OCI-LY1 (cell line): Measurements from ENCODE around the gene RWDD3.

Source experiments
- H2AFZ ChIP-seq: fragments of 200-600 bp; sonication (generic), shearing (Covaris generic); 2 replicates; pipeline ENCODE4 v1.6.0; 2014; ENCODE audit warnings: antibody characterized with exemption, mild to moderate bottlenecking, low read length
- H3F3A ChIP-seq: fragments of 200-600 bp; sonication (generic), shearing (Covaris generic); 2 replicates; pipeline ENCODE4 v1.6.0; 2014; ENCODE audit warnings: mild to moderate bottlenecking, antibody characterized with exemption, low read length, moderate library complexity; ENCODE audit not compliant: insufficient read depth
- H3K27ac ChIP-seq: fragments of 200-600 bp; sonication (generic); 2 replicates; pipeline ENCODE4 v1.5.1; 2014; ENCODE audit warnings: low read length, mixed run types, mild to moderate bottlenecking, low read depth; ENCODE audit not compliant: poor library complexity, severe bottlenecking
- H3K27me3 ChIP-seq: fragments of 200-600 bp; sonication (generic); 2 replicates; pipeline ENCODE4 v1.6.0; 2014; ENCODE audit warnings: antibody characterized with exemption, mild to moderate bottlenecking, low read length, moderate library complexity; ENCODE audit not compliant: insufficient read depth
- H3K36me3 ChIP-seq: fragments of 200-600 bp; sonication (generic); 2 replicates; pipeline ENCODE4 v1.6.1; 2014; ENCODE audit warnings: mild to moderate bottlenecking, antibody characterized with exemption, low read length, moderate library complexity, mixed read lengths; ENCODE audit not compliant: insufficient read depth
- H3K4me1 ChIP-seq: fragments of 200-600 bp; sonication (generic); 2 replicates; pipeline ENCODE4 v1.5.1; 2014; ENCODE audit warnings: mild to moderate bottlenecking, low read length, moderate library complexity; ENCODE audit not compliant: insufficient read depth, severe bottlenecking
- H3K4me2 ChIP-seq: fragments of 200-600 bp; sonication (generic), shearing (Covaris generic); 2 replicates; pipeline ENCODE4 v1.6.1; 2014; ENCODE audit warnings: low read length
- H3K4me3 ChIP-seq: fragments of 200-600 bp; sonication (generic); 2 replicates; pipeline ENCODE4 v1.5.1; 2014; ENCODE audit warnings: low read length, low read depth, mild to moderate bottlenecking, mixed read lengths; ENCODE audit not compliant: poor library complexity, severe bottlenecking
- H3K79me2 ChIP-seq: fragments of 200-600 bp; shearing (Covaris generic); 2 replicates; pipeline ENCODE4 v1.6.1; 2016; ENCODE audit warnings: mixed run types, low read length, mixed read lengths; ENCODE audit not compliant: insufficient read depth
- H3K9ac ChIP-seq: fragments of 200-600 bp; sonication (generic), shearing (Covaris generic); 2 replicates; pipeline ENCODE4 v1.6.1; 2014; ENCODE audit warnings: mild to moderate bottlenecking, low read length, mixed read lengths
- H3K9me2 ChIP-seq: fragments of 200-600 bp; sonication (generic), shearing (Covaris generic); 2 replicates; pipeline ENCODE4 v1.6.1; 2014; ENCODE audit warnings: low read depth, mild to moderate bottlenecking, low read length, mixed read lengths
- H3K9me3 ChIP-seq: fragments of 200-600 bp; shearing (Covaris generic); 2 replicates; pipeline ENCODE4 v1.6.1; 2014; ENCODE audit warnings: low read length, mixed read lengths
- H4K20me1 ChIP-seq: fragments of 200-600 bp; sonication (generic), shearing (Covaris generic); 2 replicates; pipeline ENCODE4 v1.6.0; 2016; ENCODE audit warnings: mild to moderate bottlenecking, low read length; ENCODE audit not compliant: insufficient read depth
- CTCF ChIP-seq: fragments of 200-600 bp; sonication (generic), shearing (Covaris generic); IDR thresholded peaks from 2 replicates; pipeline ENCODE4 v1.5.1; 2017; ENCODE audit warnings: mild to moderate bottlenecking, antibody characterized with exemption, low read length, moderate library complexity, mixed read lengths
- EZH2 ChIP-seq: fragments of 200-600 bp; sonication (generic), shearing (Covaris generic); IDR thresholded peaks from 2 replicates; pipeline ENCODE4 v1.8.0; 2017; ENCODE audit warnings: borderline replicate concordance, mixed run types, mild to moderate bottlenecking, antibody characterized with exemption, low read length, moderate library complexity, mixed read lengths

The RWDD3 gene

GRCh38 chr1:95233737-95234500 lies at the start of gene RWDD3:
Gene RWDD3, plus strand, starts transcription at chr1:95234210. Its CDS starts 21 bp downstream, at chr1:95234231.
- H3K27ac ChIP-seq, result no peak within 1 kb of the TSS
- H3K9ac ChIP-seq, result peak within 1 kb of the TSS; percentile 90
- TF ChIP-seq EZH2, result no peak
- peak; percentile 82 for TF ChIP-seq CTCF
- no peaks in the 10 kb centered on the region for H3K9me2 ChIP-seq
- peak within 1 kb of the TSS; percentile 74 for H3K4me2 ChIP-seq
- H4K20me1 ChIP-seq, result no peaks in the 10 kb centered on the region
- peaks cover 8% of the 10 kb centered on the region; the same call in 1 of the 2 replicates for H3K36me3 ChIP-seq
- 0 out of 2 replicates have a peak, but pooled peaks cover 7% of the 10 kb centered on the region for H3K79me2 ChIP-seq
- H3K4me1 ChIP-seq, result peaks cover 10% of the 10 kb centered on the region
- H3K27me3 ChIP-seq, result no peaks in the 10 kb centered on the region
- no peaks in the 10 kb centered on the region for H3F3A ChIP-seq
- peak within 1 kb of the TSS; percentile 99 for H2AFZ ChIP-seq
- no peaks in the 10 kb centered on the region for H3K9me3 ChIP-seq
- H3K4me3 ChIP-seq, result peak within 1 kb of the TSS; percentile 97

- H3K79me2 ChIP-seq, result no peaks in the 10 kb centered on the region
- H3K4me3 ChIP-seq, result no peak overlapping the region
- no peaks in the 10 kb centered on the region for H4K20me1 ChIP-seq
- TF ChIP-seq EZH2 (no peak), CTCF (no peak)
- H3K27me3 ChIP-seq, result no peaks in the 10 kb centered on the region
- H3F3A ChIP-seq, result no peaks in the 10 kb centered on the region
- no peaks in the 10 kb centered on the region for H3K9me2 ChIP-seq
- no peak overlapping the region for H3K27ac ChIP-seq
- no peak overlapping the region for H3K4me2 ChIP-seq
- H3K9ac ChIP-seq, result no peak overlapping the region
- no peaks in the 10 kb centered on the region for H3K9me3 ChIP-seq
- H3K4me1 ChIP-seq, result no peaks in the 10 kb centered on the region
- no peaks in the 10 kb centered on the region for H3K36me3 ChIP-seq
- H2AFZ ChIP-seq, result no peak overlapping the region
Observed at GRCh38 chr1:95186149-95186548, 47.9 kb upstream of the RWDD3 start.

GRCh38 chr1:95193591-95193990 lies 40.4 kb upstream of the RWDD3 start:
- H3K9ac ChIP-seq, result no peak overlapping the region
- H3K4me1 ChIP-seq, result no peaks in the 10 kb centered on the region
- H3K36me3 ChIP-seq, result no peaks in the 10 kb centered on the region
- H3K9me3 ChIP-seq, result no peaks in the 10 kb centered on the region
- H2AFZ ChIP-seq, result no peak overlapping the region
- H3K27me3 ChIP-seq, result no peaks in the 10 kb centered on the region
- no peak overlapping the region for H3K27ac ChIP-seq
- H3K79me2 ChIP-seq, result no peaks in the 10 kb centered on the region
- no peak overlapping the region for H3K4me2 ChIP-seq
- H3K4me3 ChIP-seq, result no peak overlapping the region
- H3F3A ChIP-seq, result no peaks in the 10 kb centered on the region
- TF ChIP-seq CTCF (no peak), EZH2 (no peak)
- H3K9me2 ChIP-seq, result no peaks in the 10 kb centered on the region
- no peaks in the 10 kb centered on the region for H4K20me1 ChIP-seq
